IPS-NIHi7 (cell line): Measurements from ENCODE around the gene LPIN3.

Experiments used
- DNase-seq: peaks from one replicate; pipeline ENCODE4 v3.0.0; 2012; ENCODE audit warnings: mixed read lengths; ENCODE audit errors: extremely low spot score

LPIN3 gene

DNA sequence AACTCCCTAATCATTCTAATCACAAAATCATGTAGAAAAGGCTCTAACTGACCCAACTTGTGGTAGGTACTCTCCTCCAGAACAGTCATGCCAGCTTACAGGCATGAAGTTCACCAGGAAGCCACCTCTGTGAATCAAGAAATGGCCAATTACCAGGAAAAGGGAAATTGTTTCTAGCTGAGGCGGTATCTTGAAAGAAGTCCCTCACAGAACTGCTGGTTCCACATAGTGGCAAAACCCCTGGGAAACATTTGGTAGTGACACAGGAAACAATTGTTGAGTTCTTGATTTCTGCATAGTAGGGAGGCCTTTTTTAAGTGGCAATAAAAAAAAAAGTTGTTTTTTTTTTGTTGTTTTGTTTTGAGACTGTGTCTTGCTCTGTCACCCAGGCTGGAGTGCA is 19.6 kb upstream of the LPIN3 start:
- no peak for DNase-seq

DNA sequence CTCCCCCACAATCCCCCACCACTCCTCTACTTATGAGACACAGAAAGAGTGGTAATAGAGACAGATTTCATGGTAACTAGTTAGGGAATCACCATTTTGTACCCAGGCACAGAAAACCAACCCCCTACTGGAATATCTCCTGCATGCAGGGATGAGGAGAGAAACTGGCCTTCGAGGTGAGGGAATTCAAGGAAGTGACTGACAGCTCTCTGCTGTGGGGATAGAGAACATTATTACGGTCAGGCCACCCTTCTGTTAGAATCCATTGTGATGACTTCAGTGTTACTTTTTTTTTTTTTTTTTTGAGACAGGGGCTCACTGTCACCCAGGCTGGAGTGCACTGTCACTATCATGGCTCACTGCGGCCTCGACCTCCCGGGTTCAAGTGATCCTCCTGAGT is 13.4 kb upstream of the LPIN3 start:
- DNase-seq: no peak

DNA sequence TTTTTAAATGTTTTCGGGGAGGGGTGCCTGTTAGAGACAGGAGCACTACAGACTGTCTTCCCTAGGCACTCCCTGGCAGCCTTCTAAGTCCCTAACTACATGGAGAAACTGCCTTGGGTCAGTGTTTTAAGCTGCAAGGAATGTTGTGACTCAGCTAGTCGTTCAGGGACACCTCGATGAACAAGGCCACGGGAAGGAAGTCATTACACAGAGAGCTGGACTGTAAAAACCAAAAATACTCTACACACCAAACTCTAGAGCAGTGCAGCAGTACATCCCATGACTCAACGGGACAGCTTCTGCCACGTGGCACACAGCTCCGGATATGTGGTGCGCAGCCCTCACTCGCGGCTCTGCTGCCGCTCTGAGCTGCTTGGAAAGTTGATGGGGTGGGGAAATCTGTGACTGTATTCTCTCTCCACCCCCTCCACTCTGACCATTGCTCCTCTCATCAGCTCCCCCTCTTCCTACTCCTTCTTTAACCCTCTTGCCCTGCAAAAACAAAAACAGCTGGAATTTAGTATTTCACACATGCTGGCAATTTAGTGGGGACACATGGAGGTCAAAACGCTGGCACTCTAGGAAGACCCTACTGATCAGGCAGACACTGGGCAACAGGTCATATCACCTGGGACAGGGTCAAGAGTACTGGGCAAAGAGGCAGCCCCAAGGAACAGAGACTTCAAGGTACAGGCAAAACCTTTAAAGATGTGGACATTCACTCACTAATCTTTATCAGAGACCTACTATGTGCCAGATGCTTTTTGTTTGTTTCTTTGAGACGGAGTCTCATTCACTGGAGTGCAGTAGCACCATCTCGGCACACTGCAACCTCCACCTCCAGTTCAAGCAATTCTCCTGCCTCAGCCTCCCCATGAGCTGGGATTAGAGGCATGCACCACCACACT is 10.9 kb upstream of the LPIN3 start:
- DNase-seq: no peak

DNA sequence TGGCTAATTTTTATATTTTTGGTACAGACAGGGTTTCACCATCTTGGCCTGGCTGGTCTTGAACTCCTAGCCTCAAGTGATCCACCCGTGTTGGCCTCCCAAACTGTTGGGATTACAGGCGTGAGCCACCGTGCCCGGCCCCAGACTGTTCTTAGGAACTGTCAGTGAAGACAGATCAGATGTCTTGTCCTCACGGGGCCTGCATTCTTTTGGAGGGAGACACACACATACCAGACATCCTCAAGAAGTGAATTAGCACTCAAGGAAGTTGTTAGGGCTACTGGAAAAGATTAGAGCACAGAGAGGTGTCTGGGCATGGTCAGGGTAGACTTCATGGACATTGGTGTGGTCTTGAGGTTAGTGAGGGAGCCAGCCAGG is 10.3 kb upstream of the LPIN3 start:
- no peak for DNase-seq

DNA sequence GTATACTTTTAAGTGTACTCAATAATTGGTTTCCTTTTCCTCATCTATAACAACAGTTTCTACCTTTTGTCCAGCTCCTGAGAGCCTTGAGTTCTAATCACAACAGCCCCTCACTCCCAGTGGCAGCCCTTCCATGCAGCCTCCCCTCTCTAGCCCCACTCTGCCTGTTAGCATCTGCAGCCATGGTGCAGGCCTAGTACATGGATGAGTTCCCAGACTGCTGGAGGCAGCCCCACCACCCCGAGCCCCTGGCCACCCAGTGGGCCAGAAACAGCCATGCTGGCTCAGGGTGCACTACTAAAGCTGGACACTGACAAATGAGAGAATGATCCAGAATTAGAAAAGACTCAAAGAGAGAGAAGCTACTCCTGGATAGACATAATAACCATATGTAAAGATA is 9.7 kb upstream of the LPIN3 start:
- no peak for DNase-seq

DNA sequence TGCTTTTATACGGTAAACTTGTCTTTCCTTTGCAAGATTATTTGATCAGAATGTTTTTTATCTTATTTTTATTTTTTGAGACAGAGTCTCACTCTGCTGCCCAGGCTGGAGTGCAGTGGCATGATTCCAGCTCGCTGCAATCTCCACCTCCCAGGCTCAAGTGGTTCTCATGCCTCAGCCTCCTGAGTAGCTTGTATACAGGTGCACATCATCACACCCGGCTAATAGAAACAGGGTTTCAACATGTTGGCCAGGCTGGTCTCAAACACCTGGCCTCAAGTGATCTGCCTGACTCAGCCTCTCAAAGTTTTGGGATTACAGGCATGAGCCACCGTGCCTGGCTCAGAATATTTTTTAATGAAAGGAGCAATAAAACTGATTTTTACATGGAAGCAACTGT is 8.9 kb upstream of the LPIN3 start:
- no peak for DNase-seq

DNA sequence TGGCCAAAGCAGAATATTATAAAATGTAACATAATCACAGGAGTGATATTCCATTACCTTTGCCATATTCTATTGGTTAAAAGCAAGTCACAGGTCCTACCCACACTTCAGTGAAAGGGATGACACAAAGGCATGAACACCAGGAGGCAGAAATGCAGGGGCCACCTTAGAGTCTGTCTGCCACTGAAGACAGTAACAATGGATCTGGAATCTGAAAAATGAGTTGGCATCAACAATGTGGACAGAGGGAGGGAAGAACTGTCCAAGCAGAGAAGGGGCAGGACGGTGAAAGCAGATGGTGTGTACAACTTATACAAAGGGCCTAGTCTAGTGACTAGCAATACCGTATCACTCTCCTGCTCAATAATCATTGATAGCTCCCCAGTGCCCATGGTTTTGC is 6.6 kb upstream of the LPIN3 start:
- no peak for DNase-seq

DNA sequence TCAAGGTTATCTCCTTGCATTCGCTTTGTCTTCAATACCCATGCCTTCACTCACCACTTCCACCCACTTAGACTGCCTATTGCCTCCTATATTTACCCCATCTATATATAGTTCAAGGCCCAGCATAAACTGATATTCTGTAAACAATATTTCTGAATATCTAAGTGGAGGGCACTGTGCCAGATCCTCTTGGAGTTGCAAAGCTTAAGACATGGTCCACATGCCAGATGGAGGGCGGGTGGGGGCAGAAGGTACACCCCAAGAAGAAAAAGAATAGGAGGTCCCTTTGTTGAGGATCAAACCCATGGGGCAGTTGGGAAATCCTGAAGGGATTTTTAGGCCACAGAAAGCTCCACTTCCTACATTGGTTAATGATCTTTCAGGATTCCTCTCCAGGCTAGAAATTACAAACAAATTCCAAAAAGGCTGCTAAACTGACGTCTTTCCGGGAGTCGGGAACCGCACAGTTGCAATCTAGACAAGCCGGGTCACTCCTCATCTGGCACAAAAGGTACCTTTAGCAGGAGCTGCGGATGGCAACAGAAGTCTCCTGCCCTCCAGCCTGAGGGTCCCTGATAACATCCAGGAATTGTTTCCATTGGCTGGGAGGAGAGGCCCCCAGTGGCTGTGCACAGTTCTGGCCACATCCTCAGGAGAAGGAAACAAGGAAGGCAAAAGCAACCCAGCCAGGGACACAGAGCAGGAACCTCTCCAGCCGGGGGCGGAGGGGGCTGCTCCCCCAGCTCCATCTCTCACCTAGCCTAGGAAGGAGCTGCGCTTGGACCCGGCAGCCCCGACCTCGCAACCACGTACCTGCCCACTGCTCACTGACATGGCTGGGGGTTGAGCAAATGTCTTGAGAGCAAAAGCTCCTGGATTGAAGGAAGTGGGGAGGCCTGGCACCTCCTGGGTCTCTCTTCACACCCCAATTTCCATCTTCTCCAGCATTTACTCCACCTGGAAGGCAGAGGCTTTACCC is 5.9 kb upstream of the LPIN3 start:
- DNase-seq: no peak

DNA sequence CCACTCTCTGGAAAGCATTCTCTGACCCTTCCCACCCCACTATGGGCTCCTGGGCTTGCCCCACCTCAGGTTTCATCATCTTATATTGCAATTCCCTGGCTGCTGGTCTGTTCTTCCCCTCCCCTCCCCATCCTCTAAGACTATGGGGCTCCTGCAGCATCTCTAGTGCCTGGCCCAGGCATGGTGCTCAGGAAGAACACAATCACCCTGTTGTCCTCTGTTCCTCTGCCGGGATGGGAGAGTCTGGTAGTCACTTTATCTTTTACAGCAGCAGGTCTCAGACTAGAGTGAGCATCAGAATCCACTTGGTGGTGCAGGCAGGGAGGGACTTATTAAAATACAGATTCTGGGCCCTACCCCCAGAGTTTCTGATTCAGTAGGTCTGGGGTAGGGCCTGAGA is 5.0 kb upstream of the LPIN3 start:
- no peak for DNase-seq

DNA sequence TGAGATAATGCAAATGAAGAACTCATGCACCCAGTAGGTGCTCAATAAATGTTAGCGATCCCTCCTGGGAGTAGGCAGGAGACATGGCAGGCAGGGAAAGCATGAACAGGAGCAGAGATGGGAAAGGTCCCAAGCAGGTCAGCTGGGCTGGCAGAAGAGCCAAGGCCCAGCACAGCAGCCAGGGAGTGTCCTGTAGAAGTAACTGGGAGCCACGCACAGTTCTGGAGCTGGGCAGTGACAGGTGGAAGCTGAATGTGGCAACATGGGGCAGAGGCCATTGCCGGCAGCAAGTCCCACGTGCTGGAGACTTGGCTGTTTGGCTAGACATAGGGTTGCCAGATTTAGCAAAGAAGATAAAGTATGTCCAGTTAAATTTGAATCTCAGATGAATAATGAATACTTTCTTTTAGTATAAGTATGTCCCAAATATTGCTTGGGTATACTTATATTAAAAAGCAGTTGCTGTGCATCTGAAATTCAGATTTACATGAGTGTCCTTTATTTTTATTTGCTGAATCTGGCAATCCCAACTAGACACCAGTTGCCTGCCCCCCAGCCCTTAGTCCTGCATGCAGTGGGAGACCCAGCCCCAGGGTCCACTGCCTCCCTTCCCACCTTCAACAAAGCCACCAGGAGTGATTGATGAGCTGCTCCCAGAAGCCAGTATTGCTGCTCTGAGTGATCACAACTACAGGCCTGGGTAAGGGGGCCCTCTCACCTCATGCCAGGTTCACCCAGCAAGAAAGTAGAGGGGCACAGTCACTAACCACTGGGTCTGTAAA is 3.7 kb upstream of the LPIN3 start:
- no peak for DNase-seq

DNA sequence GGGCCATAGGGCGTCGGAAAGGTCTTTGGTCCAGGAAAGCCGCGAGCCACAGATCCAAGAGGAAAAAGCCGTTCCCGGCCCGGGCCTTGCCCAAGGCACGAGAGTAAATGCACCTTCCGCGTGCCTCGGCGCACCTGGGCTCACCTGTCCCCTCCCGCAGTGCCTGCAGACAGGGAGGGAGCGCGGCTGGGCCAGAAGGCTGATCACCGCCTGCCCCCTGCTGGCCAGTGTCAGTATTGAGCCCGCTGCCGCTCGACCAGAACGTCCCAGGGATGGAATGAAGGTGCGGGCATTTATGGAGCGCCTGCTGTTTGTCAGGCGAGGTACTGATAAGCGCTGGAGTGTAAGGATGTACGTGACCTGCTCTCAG is 679 bp upstream of the LPIN3 start:
- peak; percentile 88 for DNase-seq

DNA sequence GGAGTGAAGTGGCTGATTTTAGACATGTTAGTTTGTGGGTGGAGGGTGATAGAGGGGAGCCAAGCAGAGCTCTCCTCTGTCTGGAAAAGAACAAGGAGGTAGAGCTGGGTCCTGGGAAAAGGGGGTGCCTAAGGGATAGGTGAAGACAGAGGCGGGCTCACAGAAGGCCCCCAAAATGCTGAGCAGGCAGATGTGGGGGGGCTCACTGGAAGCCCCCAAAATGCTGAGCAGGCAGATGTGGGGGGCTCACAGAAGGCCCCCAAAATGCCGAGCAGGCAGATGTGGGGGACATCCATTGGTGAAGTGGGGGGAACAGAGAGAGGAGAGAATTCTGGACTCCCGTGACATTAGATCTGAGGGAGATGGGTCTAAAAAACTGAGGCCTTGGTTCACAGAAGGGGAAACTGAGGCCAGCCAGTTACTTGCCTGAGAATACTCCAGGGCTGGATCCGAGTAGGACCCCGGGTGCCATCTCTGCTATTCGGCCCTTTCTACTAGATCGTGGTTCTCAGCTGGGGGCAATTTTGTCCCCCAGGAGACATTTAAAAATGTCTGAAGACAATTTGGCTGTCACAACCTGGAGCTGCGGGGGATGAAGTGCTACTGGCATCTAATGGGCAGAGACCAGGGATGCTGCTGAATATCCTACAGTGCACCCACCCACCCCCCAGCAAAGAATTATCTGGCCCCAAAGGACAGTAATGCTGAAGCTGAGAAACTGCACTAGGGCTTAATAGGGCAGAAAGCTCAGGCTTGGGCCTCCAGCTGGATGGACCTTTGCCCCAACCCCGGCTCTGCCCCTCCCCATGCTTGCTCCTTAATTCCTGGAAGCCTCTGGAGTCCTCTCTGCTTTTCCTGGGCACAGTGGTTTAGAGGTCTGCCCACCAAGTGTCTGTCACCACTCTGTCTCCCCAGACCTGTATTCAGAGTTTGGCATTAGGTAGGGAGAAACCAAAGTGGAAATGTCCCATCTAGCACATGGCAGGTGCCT is 2.1 kb downstream of the LPIN3 start:
- DNase-seq: no peak

DNA sequence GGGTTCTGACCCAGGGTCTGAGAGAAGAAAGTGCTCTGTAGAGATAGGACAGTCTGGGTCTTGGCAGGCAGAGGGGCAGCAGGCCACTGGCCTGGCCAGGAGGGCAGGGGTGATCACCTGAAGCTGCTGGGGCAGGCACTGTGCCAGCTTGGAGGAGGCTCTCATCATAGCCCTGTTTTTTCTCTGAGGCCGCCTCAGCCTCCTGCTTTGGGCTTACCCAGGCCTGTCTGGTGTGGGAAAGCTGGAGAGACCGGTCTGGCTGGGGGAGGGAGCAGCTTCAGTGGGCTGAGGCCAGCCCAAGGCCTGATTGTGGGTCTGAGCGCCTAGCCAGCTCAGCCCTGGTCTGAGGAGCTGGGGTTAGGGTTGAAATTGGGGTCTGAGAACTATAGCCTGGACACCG is 3.9 kb downstream of the LPIN3 start:
- no peak for DNase-seq

DNA sequence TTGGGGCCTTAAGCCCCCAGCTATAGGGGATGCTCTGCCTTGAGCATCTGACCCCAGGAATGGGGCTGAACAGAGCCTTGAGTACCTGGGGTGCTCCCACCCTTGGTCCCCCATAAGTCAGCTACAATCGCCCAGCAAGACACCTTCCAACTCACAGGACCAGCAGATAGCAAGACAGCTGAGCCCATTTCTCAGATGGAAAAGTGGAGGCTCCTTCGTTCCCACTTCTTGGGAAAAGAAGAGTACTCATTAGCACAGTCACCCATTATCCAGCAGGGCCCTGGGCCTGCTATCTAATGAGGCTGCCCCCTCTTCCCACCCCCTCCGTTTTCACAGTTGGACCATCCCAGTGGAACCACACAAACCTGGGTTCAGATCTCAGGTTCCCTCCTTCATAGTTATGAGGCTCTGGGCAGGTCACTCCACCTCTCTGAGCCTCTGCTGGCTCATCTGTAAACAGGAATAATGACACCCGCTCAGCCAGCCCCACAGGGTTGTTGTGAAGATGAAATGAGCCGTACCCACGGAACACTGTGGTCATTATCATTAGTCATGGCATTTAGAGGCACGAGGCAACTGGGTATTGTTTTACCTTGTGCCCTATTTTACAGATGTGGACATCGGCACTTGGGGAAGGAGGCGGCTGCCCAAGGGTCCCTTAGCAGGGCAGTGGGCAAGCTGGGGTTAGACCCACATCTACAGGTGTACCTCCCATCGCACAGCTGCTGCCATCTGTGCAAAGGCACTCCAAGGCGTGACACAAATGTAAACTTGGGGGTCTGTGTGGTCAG is 4.5 kb downstream of the LPIN3 start:
- DNase-seq: no peak

DNA sequence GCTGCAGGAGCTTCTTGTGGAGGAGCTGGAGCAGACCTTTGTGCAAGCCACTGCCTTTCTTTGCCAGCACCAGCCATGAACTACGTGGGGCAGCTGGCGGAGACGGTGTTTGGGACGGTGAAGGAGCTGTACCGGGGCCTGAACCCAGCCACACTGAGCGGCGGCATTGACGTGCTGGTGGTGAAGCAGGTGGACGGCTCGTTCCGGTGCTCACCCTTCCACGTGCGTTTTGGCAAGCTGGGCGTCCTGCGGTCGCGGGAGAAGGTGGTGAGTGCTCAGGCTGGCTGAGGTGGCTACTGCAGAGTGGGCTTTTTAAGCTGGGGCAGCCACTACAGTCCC is 5.1 kb downstream of the LPIN3 start:
- DNase-seq: no peak

DNA sequence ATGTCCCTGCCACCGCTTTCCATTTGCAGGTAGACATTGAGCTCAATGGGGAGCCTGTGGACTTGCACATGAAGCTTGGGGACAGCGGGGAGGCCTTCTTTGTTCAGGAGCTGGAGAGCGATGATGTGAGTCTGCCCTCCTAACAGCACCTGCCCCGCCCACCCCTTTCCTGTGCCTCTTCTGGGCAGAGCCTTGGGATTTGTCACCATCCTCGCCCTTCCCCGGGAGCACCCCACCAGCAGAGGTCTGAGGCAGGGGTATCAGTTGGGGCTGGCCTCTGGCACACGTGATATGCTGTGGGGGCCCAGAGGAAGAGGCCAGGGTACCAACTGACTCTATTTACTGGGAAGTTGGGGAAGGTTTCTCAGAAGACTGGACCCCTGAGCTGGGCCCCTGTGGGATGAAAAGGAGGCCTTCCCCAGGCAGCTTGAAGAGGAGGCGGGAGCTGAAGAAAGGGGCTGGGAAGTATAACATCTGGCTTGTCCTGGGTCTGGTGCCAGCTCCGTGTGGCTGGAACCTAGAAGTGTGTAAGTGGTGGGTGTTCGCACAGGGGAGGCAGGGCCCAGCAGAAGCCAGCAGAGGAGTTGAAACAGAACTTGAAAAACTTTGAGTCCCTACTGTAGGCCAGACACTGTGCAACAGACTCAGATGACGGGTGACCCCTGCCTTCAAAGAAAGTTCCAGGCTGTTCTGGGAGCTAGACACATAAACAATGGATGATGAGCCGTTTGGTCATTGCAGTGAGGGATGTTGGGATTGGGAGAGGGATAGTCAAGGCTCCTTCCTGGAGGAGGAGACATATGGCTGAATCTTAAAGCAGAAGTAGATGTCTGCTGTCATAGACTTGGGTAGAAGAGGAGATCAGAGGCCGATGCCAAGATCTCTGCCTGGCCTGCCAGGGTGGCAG is 7.2 kb downstream of the LPIN3 start:
- no peak for DNase-seq

DNA sequence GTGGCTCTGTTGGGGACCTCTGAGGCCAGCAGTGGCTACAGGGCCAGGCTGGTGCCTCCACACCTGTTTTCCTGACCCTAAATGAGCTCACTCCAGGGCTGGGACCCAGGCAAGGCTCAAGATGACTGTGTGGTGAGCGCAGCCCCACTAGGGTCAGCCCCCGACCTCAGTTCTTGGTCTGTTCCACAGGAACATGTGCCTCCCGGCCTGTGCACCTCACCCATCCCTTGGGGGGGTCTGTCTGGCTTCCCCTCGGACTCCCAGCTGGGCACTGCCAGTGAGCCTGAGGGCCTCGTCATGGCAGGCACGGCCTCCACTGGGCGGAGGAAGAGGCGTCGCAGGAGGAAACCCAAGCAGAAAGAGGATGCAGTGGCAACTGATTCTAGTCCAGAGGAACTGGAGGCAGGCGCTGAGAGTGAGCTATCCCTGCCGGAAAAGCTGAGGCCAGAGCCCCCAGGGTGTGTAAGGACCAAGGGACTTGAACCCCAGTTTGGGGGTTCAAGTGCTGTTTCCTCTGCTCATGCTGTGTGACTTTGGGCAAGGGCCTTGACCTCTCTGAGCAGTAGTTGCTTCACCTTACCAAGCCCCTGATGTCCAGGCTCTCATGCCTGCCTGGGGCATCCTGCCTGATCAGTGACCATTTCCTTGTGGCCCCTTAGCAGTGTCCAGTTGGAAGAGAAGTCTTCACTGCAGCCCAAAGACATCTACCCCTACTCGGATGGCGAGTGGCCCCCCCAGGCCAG is 8.0 kb downstream of the LPIN3 start:
- DNase-seq: no peak

DNA sequence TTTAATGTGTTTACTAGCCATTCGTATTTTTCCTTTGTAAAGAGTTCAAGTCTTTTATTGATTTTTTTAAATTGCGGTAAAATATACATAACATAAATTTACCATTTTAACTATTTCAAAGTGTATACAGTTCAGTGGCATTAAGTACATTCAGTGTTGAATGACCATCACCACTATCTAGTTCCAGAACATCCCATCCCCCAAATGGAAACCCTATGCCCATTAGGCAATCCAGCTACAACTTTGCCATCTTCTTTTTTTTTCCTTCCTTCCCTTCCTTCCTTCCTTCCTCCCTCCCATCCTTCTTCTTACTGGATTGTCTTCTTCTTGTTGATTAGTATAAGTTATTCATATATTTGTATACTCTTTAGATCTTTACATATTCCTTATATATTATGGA is 8.6 kb downstream of the LPIN3 start:
- DNase-seq: no peak
